ENCODE measurements around the gene GOSR2.

The GOSR2 gene

GRCh38 chr17:46922804-46923635, at the start of gene GOSR2:
TSS of gene GOSR2 (plus strand) at chr17:46923160. CDS start at chr17:46923193, 33 bp downstream.
- peak; percentile 91 for DNase-seq

- no peak for DNase-seq
These were observed 48.9 kb upstream of the GOSR2 start for GRCh38 chr17:46873941-46874645.

DNA sequence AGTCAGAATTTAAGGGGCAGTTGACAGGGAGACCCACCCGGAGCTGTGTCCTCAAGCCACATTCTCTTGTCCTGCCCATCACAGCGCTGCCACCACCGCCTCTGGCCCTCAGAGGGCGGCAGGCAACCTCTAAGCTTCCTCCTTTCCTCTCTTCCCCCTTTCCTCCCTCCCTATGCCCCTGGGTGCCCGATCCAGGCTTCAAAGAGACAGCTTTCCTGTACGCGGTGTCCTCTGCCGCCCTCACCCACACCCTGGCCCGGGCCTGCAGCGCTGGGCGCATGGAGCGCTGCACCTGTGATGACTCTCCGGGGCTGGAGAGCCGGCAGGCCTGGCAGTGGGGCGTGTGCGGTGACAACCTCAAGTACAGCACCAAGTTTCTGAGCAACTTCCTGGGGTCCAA, 48.1 kb upstream of the GOSR2 start:
- DNase-seq = no peak

- no peak for DNase-seq
These were observed 47.1 kb upstream of the GOSR2 start for GRCh38 chr17:46875849-46876352.

GRCh38 chr17:46876353-46876887, 46.5 kb upstream of the GOSR2 start:
- no peak for DNase-seq

DNA sequence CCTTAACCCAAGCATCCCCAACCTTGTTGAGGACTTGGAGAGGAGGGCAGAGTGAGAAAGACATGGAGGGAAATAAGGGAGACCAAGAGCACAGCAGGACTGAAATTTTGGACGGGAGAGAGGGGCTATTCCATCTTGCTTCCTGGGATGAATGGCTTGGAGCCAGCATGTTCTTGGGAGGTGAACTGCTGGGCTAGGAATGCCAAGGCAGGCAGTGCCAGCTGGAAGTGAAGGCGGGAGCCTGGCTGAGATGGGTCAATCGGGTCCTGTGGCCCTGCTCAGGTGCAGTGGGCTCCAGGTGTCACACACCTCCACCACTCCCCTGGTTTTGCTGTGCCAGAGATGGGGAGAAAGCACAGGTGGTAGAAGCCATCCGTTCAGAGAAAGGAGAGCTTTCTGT, 46.0 kb upstream of the GOSR2 start:
- no peak for DNase-seq

- no peak for DNase-seq
These were observed 45.5 kb upstream of the GOSR2 start for GRCh38 chr17:46877466-46877865.

DNA sequence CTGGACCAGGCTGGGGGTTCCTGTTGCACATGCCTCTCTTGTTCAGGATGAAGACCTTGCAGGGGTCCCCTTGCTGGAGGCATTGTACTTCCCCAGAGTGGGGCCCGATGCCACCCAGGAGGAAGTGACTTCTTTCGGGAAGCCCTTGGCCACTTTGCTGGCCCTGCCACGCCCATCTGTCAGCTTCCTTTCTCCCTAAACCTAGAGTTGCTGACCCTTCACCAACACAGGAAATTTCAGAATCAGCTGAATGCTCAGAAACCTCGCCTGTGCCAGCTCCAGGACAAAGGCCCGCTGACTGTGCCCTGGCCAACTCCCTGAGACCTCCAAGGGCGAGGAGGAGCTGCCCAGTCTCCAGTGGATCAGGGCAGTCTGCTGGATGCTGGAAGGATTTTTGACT, 44.9 kb upstream of the GOSR2 start:
- DNase-seq = no peak

GRCh38 chr17:46879101-46879500, 43.9 kb upstream of the GOSR2 start:
- no peak for DNase-seq

DNA sequence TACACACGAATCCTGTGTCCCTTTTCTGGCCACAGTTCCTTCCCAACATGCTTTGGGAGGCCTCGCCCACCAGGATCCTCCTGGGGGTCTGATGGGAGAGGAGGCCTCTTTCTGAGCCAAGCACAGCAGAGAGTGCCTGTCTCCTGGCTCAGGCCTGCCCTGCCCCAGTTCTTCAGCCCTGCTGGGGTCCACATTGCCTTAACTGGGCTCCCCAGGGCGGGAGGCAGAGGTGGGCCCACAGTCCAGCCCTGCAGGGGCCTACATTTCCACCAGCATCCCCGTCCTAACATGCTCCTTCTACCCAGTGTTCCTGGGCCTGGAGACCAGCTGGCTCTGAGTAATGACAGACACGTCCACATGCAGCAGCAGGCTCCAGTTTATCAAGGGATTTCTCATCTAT, 41.9 kb upstream of the GOSR2 start:
- DNase-seq = no peak

DNA sequence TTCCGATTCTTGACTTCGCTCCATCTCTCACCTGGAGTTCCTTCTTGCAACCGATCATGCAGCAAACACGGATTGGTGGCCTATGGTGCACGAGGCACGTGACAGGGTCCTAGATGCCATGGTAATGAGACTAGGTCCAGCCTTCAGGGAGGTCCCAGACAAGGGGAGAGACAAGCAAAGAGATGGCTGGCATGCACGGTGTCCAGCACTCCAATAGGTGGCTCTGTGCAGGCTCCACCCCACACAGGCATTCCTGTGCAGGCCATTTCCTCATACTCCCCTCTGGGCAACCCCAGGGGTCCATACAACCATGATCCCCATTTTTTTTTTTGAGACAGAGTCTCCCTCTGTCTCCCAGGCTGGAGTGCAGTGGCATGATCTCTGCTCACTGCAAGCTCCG, 40.3 kb upstream of the GOSR2 start:
- no peak for DNase-seq

DNA sequence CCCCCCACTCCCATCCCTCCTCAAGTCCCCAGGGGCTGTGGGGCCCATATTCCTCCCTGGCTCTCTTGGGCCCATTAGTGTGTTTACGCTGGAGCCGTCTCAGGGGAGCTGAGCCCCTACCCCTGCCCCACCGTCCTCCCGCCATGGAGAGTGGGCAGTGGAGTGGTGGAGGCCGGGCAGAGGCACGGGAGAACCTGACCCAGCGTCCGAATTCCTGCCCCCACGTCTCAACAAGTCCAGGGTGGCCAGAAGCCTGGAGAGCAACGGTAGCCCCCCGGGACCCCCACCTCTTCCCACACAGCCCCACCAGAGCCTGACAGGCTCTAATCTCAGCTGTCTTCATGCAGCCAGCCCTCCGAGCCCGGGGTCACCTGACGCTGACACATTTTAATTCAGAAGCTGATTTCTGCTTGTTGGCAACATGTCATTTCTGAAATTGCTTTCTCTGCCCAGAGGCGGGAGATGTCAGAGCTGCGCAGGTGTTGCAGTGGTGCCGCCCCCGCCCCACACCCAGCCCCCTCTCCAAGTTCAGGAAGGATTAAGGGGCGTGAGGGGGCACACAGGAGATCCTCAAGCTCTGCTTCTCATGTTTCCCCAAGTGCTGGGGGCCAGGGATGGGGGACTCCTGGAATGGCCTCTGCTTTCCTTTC, 39.0 kb upstream of the GOSR2 start:
- no peak for DNase-seq

DNA sequence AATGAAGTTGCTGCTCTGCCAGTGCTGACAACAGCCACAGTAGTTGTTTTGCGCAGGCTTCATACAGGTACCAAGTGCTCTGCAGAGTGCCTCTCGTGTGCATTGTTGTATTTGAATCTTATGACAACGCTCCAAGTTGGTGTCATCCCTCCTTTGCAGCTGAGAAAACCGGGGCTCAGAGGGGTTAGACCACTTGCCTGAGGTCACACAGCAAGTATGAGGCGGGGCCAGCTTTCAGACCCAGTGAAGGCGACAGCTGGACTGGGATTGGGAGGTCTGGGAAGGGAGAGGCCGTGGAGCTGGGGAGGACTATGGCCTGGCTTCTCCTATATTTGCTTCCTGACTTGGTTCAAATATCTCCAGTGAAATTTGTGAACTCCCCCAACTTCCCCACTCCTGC, 38.4 kb upstream of the GOSR2 start:
- no peak for DNase-seq

- no peak for DNase-seq
These were observed 37.3 kb upstream of the GOSR2 start for GRCh38 chr17:46885415-46886309.

- no peak for DNase-seq
These were observed 36.7 kb upstream of the GOSR2 start for GRCh38 chr17:46886310-46886663.

DNA sequence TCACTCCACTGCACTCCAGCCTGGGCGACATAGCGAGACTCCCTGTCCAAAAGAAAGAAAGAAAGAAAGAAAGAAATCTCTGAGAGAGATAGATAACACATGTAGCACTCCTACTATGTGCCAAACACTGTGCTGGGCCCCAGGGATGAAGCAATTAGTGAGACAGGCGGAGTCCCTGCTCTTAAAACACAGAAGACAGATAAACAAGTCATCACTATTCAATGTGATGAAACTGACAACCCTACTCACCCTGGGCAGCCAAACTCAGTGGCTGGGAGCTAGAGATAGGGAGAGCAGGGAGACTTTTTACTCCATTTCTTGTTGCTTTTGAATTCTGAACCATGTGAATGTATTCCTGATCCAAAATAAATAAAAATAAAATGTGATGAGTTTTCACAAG, 35.2 kb upstream of the GOSR2 start:
- DNase-seq = no peak

DNA sequence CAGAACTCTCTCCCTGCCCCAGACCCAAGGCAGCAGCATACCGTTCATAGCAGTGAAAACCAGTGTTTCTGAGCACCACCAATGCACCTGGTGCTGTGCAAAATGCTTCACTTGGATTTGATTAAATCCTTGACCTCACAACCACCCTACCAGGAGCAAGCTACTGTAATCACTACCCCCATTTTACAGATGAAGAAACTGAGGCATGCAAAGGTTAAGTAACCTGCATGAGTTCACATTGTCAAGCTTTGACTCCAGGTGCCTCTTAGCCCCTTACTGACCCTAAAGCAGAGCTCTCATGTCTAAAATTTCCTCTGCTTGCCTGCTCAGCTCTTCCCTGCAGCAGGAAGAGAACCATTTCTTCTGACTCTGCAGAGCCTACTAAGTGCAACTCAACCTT, 34.2 kb upstream of the GOSR2 start:
- DNase-seq = no peak

DNA sequence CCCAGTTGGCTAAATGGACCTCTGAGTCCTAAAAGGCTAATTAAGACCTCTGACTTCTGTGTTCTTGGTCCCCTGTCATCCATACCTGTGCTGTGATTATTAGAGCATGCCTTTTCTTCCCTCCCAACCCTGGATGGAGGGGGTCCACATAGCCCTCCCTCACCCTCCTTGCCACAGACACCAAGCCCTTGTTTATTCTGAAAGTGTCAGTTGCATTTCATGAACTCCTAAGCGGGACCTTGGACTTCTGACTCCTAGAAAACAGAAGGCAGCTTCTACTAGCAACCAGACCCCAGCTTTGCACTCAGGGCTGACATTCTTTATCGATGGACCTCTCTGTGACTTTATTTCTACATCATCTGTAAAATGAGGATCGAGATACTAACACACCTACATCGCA, 33.4 kb upstream of the GOSR2 start:
- DNase-seq = no peak

DNA sequence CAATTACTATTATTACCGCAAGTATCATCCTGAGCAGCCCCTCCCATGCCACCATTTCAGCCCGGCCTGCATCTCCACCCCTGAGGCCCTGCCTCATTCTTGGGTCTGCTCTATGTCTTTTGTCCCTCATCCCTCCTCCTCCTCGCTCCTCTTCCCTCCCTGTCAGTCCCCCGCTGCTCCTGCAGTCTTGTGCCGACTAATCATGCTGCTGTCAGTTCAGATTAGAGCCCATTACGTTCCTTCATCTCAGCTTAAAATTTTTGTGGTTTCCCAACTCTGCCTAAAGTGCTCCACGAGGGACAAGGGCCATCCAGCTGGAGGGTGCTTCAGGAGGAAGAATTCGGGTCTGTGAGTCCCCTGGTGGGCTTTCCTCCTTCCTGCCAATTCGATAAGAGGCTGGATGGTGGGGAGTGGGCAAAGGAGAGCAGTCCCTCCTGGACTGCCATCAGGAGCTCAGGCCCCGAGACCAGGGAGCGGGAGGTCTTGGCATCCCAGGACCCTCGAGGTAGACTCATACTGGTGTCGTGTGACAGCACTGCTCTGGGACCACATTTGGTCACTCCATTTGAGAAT, 32.9 kb upstream of the GOSR2 start:
- no peak for DNase-seq

- no peak for DNase-seq
These were observed 32.3 kb upstream of the GOSR2 start for GRCh38 chr17:46890638-46891037.

DNA sequence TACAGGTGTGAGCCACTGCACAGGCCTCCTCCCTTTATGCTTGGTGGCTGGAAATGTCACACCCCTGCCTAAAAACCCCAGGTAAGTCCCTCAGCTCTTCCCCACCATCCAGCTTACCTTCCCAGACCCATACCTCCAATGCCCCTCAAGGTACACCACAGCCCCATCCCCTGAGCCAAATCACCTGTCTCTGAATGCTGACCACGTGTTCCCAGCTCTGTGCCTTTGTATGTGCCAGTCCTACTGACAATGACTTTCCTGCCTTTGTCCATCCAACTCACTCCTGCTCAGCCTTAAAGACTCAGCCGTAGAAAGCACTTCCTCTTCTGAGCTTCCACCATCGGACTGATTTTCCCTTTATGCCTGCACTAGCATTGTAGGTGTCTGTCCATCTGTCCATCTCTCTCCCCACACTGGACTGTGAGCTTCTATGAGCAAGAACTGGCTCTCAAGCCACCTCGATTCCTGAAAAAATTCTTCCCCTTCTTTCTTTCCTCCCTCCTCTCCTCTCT, 30.7 kb upstream of the GOSR2 start:
- DNase-seq = no peak

GRCh38 chr17:46894024-46894423, 28.9 kb upstream of the GOSR2 start:
- DNase-seq = no peak
